Ascending aorta (tissue), 2 donors: ENCODE results near the gene ARV1. TPM values are rescaled to one million over a fixed set of nuclear protein-coding genes. Genes with fewer than 3 reads are reported as not detected.

ENCODE experiments used
- DNase-seq, 2 donors: peaks; one replicate each; pipeline ENCODE4 v3.0.0-alpha.2; 2019; ENCODE audit warnings: low spot score in 2 of 2
- H3K27ac ChIP-seq, 2 donors: fragments of 200-600 bp; sonication (generic); one replicate each; pipeline ENCODE4 v1.5.1; 2016 to 2017; ENCODE audit warnings: mild to moderate bottlenecking in 1 of 2
- H3K27me3 ChIP-seq: fragments of 200-600 bp; sonication (generic); one replicate; pipeline ENCODE4 v1.5.1; 2017
- H3K36me3 ChIP-seq, 2 donors: fragments of 200-600 bp; sonication (generic); one replicate each; pipeline ENCODE4 v1.5.1; 2016
- H3K4me1 ChIP-seq, 2 donors: fragments of 200-600 bp; sonication (generic); one replicate each; pipeline ENCODE4 v1.5.1; 2016 to 2017; ENCODE audit warnings: mild to moderate bottlenecking in 1 of 2
- H3K4me3 ChIP-seq, 2 donors: fragments of 200-600 bp; sonication (generic); one replicate each; pipeline ENCODE4 v1.5.1; 2016 to 2017; ENCODE audit warnings: mild to moderate bottlenecking in 1 of 2
- H3K9me3 ChIP-seq, 2 donors: fragments of 200-600 bp; sonication (generic); one replicate each; pipeline ENCODE4 v1.5.1; 2016
- intact Hi-C: fragments of 100-400 bp; cut with DNase I; formaldehyde crosslinking; loops from one replicate; pipeline ENCODE4 v1.15.1; 2023
- total RNA-seq: library from RNA; depleted of rRNA; stranded (reverse); fragments of >200 nt; gene quantifications from one replicate; pipeline ENCODE4 v1.1.0, GENCODE V29; 2016
- TF ChIP-seq, protein P1 (sequence below), 3 experiments: fragments of 200-600 bp in 2 of 3; fragments of 450-650 bp in 1 of 3; sonication (generic) in 2 of 3; IDR thresholded peaks; one replicate each; pipeline ENCODE4 v1.5.1; 2016 to 2019; ENCODE audit warnings: antibody characterized with exemption in 3 of 3, mild to moderate bottlenecking in 1 of 3, moderate library complexity in 1 of 3

Gene ARV1
- total RNA-seq, 1 donor from 2014 or later, result 9.7 TPM

DNA sequence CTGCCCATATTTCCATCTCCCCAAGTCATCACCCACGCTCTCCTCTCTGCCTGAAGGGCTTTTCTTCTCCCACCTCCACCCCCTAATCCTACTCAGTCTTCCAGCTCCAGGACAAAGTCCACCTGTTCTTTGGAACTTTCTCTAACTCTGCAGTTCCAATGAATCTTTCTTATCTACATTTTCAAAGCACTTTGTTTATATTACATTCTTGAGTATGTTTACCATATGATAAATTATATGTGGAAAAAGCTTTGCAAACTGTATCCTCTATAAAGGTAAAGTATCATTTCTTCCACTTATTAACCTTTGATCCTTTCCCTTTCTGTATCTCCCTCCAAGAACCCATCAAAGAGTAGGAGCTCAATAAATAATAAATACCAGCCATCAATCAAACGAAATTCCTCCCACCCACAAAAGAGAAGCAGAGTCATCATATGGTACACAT, 39.9 kb upstream of the ARV1 start:
- Histone ChIP-seq H3K4me3 (no peak overlapping the region), H3K9me3 (no peaks in the 10 kb centered on the region), H3K27me3 (no peaks in the 10 kb centered on the region), H3K36me3 (no peaks in the 10 kb centered on the region), H3K27ac (peak overlapping the region; percentile 75 to 79), H3K4me1 (peaks cover 4 to 12% of the 10 kb centered on the region in 2 donors)
- TF ChIP-seq, protein P1, sequence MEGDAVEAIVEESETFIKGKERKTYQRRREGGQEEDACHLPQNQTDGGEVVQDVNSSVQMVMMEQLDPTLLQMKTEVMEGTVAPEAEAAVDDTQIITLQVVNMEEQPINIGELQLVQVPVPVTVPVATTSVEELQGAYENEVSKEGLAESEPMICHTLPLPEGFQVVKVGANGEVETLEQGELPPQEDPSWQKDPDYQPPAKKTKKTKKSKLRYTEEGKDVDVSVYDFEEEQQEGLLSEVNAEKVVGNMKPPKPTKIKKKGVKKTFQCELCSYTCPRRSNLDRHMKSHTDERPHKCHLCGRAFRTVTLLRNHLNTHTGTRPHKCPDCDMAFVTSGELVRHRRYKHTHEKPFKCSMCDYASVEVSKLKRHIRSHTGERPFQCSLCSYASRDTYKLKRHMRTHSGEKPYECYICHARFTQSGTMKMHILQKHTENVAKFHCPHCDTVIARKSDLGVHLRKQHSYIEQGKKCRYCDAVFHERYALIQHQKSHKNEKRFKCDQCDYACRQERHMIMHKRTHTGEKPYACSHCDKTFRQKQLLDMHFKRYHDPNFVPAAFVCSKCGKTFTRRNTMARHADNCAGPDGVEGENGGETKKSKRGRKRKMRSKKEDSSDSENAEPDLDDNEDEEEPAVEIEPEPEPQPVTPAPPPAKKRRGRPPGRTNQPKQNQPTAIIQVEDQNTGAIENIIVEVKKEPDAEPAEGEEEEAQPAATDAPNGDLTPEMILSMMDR (IDR thresholded peaks at IDR 0.05), result no peak
- DNase-seq, result no peak
- intact Hi-C loops, result no loop called here

DNA sequence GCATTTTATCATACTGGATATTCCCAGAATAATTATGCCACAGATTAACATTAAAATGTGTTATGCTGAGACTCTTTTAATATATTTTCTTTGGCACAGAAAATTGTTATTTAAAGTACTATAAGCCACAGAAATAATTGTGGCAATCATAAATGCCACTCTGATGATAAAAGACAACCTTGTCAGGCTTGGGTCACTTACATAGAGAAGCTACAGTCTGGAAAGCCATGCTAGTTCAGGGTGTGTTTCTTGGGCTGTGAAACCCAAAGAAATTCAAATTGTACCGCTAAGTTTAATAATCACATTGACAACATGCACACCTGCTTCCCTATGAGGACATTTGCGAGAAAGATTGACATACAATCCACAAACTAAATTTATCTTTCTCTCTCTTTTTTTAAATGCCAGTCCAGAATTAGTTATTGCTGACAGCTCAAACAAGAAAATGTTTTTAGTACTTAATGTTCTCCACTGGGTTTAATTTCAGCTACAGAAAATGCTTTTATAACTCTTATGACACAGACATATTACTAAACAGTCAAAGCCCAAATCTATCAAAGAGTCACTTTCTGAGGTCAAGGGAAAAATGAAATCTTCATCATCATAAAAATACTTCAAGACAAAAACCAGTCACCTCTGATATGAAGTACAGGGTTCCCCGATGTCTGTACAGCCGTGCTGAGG, 38.9 kb upstream of the ARV1 start:
- Histone ChIP-seq H3K27me3 (no peaks in the 10 kb centered on the region), H3K4me1 (peaks cover 4 to 12% of the 10 kb centered on the region in 2 donors), H3K36me3 (peaks cover 0 to under 1% of the 10 kb centered on the region in 2 donors), H3K9me3 (no peaks in the 10 kb centered on the region), H3K27ac (peak overlapping the region; percentile 75 to 79), H3K4me3 (peak overlapping the region in 1 of 2 donors; percentile 4)
- no peak for DNase-seq
- TF ChIP-seq, protein P1 (IDR thresholded peaks at IDR 0.05), result no peak
- intact Hi-C loops, result no loop called here

DNA sequence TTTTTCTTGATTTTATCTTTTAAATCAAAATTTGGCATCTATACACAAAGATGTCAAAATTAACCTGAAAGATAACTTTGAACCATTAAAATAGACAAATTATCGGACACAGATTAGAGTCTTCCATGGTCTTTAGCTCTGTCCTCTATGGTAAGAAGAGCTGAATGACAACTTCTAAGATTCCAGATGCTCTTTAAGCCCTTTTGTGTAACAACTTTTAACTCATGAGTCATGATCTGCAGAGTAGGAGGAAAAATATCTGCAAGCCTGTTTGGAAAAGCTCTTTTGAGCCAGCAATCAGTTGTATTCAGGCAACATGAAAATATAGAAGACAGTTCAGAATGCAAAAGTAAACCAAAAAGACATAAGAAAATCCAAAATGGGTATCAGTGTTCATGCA, 38.0 kb upstream of the ARV1 start:
- peak overlapping the region; percentile 75 to 79 for H3K27ac ChIP-seq
- intact Hi-C loops, result loop anchor here (1.0 kb wide), 2 partner anchors 37 to 270 kb away; partner anchors contain the start of gene TTC13

DNA sequence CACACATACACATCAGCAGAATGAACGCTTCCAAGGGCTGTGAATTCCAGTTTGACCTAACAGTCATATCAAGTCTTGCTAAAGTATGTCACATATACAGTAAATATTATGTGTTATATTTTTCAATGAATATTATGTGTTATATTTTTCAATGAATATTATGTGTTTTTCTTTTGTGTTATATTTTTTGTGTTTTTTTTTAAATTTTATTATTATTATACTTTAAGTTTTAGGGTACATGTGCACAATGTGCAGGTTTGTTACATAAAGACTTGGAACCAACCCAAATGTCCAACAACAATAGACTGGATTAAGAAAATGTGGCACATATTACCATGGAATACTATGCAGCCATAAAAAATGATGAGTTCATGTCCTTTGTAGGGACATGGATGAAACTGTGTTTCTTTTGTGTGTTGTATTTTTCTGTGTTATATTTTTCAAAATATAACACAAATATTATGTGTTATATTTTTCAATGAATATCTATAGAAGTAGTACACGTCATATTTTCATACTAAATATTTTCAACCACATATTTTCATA, 35.8 kb upstream of the ARV1 start:
- no peaks in the 10 kb centered on the region for H3K27me3 ChIP-seq
- H3K9me3 ChIP-seq, result no peaks in the 10 kb centered on the region
- peaks cover 0 to 6% of the 10 kb centered on the region in 2 donors for H3K36me3 ChIP-seq
- peaks cover 4 to 12% of the 10 kb centered on the region in 2 donors for H3K4me1 ChIP-seq
- no peak for DNase-seq
- TF ChIP-seq, protein P1 (IDR thresholded peaks at IDR 0.05), result no peak
- no peak overlapping the region for H3K27ac ChIP-seq
- intact Hi-C loops, result no loop called here
- no peak overlapping the region for H3K4me3 ChIP-seq

More for the DNA sequence above, 38.0 kb upstream of the ARV1 start:
- TF ChIP-seq, protein P1 (IDR thresholded peaks at IDR 0.05), result no peak
- no peak overlapping the region for H3K4me3 ChIP-seq
- DNase-seq, result no peak
- H3K27me3 ChIP-seq, result no peaks in the 10 kb centered on the region
- no peaks in the 10 kb centered on the region for H3K9me3 ChIP-seq
- H3K4me1 ChIP-seq, result peaks cover 4 to 12% of the 10 kb centered on the region in 2 donors
- H3K36me3 ChIP-seq, result peaks cover 0 to 6% of the 10 kb centered on the region in 2 donors

DNA sequence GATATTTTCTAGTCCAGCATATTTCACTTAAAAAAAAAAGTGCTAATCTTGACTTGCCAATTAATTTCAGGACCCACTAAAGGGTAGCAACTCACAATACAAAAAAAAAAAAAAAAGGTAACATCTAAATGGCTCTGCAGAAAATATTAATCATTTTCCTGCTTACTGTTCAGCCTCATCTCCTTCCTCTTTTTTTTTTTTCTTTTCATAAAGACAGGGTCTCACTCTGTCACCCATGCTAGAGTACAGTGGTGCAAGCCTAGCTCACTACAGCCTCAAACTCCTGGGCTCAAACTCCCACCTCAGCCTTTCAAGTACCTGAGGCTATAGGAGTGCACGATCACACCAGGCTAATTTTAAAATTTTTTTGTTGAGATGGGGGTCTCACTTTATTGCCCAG, 30.6 kb upstream of the ARV1 start:
- intact Hi-C loops, result no loop called here
- H3K4me1 ChIP-seq, result no peaks in the 10 kb centered on the region
- TF ChIP-seq, protein P1 (IDR thresholded peaks at IDR 0.05), result no peak
- H3K4me3 ChIP-seq, result no peak overlapping the region
- no peaks in the 10 kb centered on the region for H3K9me3 ChIP-seq
- DNase-seq, result no peak
- H3K36me3 ChIP-seq, result peaks cover 6 to 9% of the 10 kb centered on the region in 2 donors
- no peak overlapping the region for H3K27ac ChIP-seq
- no peaks in the 10 kb centered on the region for H3K27me3 ChIP-seq
